Caco-2 (cell line): ENCODE results near the gene IQUB. TPM values are rescaled to one million over a fixed set of nuclear protein-coding genes. Genes with fewer than 3 reads are reported as not detected.

ENCODE experiments used
- BruUV-seq: library from RNA; stranded (reverse); fragments of 400-500 nt; replicated peaks from 2 replicates; lab custom pipeline; 2021; lab: Mats Ljungman, UMichigan
- CTCF ChIA-PET: fragments of 300-600 bp; sonication (Branson Sonifier 250); formaldehyde crosslinking; loops from one replicate; lab custom pipeline; 2022; ENCODE audit warnings: antibody characterized with exemption; lab: Charles Lee
- POLR2A ChIA-PET: fragments of 300-600 bp; sonication (Branson Sonifier 250); formaldehyde crosslinking; loops from one replicate; lab custom pipeline; 2022; ENCODE audit warnings: antibody characterized with exemption; lab: Charles Lee
- DNase-seq, 2 experiments: peaks; one replicate each; pipeline versions ENCODE4 v3.0.0 to v3.0.0-alpha.2; 2020 to 2022
- H3K27me3 ChIP-seq: replicated peaks from 2 replicates; pipeline ENCODE4 v1.6.0; 2011; ENCODE audit warnings: low read length; ENCODE audit not compliant: control insufficient read depth, insufficient read depth
- H3K36me3 ChIP-seq: 2 replicates; pipeline ENCODE4 v1.5.1; 2011; ENCODE audit warnings: low read length; ENCODE audit not compliant: control insufficient read depth, insufficient read depth
- H3K4me1 ChIP-seq: fragments of 250-450 bp; sonication (Bioruptor Pico); 2 replicates; pipeline ENCODE4 v1.5.1; 2020; ENCODE audit warnings: mild to moderate bottlenecking
- H3K4me3 ChIP-seq: 2 replicates; pipeline ENCODE4 v1.5.1; 2011; ENCODE audit warnings: low read depth, mild to moderate bottlenecking, control low read depth, low read length
- H3K9me3 ChIP-seq: fragments of 250-450 bp; sonication (Bioruptor Pico); 2 replicates; pipeline ENCODE4 v1.5.1; 2020; ENCODE audit warnings: mild to moderate bottlenecking, moderate library complexity
- H3K27ac Mint-ChIP-seq: one replicate; pipeline ENCODE4 v1.8.0; 2022; ENCODE audit warnings: mixed read lengths; ENCODE audit not compliant: unreplicated experiment
- H3K27me3 Mint-ChIP-seq: one replicate; pipeline ENCODE4 v1.8.0; 2022; ENCODE audit warnings: mixed read lengths; ENCODE audit not compliant: insufficient read depth, unreplicated experiment
- H3K36me3 Mint-ChIP-seq: one replicate; pipeline ENCODE4 v1.8.0; 2022; ENCODE audit warnings: mild to moderate bottlenecking, mixed read lengths; ENCODE audit not compliant: insufficient read depth, unreplicated experiment
- H3K4me1 Mint-ChIP-seq: one replicate; pipeline ENCODE4 v1.8.0; 2022; ENCODE audit warnings: low read depth, mixed read lengths; ENCODE audit not compliant: unreplicated experiment
- H3K4me3 Mint-ChIP-seq: one replicate; pipeline ENCODE4 v1.8.0; 2022; ENCODE audit warnings: mild to moderate bottlenecking, moderate library complexity, mixed read lengths; ENCODE audit not compliant: unreplicated experiment
- H3K9me3 Mint-ChIP-seq: one replicate; pipeline ENCODE4 v1.8.0; 2022; ENCODE audit warnings: mixed read lengths; ENCODE audit not compliant: unreplicated experiment
- CTCF ChIP-seq, 2 experiments: fragments of 200-600 bp in 1 of 2; IDR thresholded peaks; 1 replicate in 1 of 2; 2 replicates in 1 of 2; pipeline versions ENCODE4 v1.5.1 to v1.8.0; 2011 to 2022; ENCODE audit warnings: antibody characterized with exemption in 1 of 2, control low read depth in 1 of 2, inconsistent platforms in 1 of 2, low read depth in 1 of 2, low read length in 1 of 2, mild to moderate bottlenecking in 1 of 2, moderate library complexity in 1 of 2; ENCODE audit not compliant: insufficient read depth in 1 of 2, severe bottlenecking in 1 of 2, unreplicated experiment in 1 of 2
- intact Hi-C: fragments of 100-400 bp; cut with micrococcal nuclease; formaldehyde crosslinking; loops from one replicate; pipeline ENCODE4 v1.10.0; 2022; ENCODE audit not compliant: unreplicated experiment
- total RNA-seq: library from RNA; stranded (reverse); gene quantifications from 2 replicates; pipeline ENCODE4 v1.2.3, GENCODE V29; 2022

The IQUB gene
- total RNA-seq, 1 experiment from 2014 or later: 0.39 TPM

DNA sequence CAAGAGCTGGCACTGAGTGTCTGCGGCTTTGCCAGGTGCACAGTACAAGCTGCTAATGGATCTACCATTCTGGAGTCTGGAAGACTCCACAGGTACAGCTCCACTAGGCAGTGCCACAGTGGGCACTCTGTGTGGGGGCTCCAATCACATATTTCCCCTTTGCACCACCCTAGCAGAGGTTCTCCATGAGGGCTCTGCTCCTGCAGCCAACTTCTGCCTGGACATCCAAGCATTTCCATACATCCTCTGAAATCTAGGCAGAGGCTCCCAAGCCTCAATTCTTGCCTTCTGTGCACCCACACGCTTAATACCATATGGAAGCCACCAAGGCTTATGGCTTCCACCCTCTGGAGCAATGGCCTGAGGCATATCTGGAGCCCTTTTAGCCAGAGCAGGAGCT is 29.2 kb downstream of the IQUB start:
- H3K27ac Mint-ChIP-seq: no peak overlapping the region
- H3K36me3 ChIP-seq: no peaks in the 10 kb centered on the region
- peaks cover 6% of the 10 kb centered on the region for H3K9me3 ChIP-seq
- H3K36me3 Mint-ChIP-seq: no peaks in the 10 kb centered on the region
- no peaks in the 10 kb centered on the region for H3K4me1 ChIP-seq
- no TSS peak for BruUV-seq
- H3K9me3 Mint-ChIP-seq: peaks cover 17% of the 10 kb centered on the region
- no peak overlapping the region for H3K4me3 Mint-ChIP-seq
- ChIA-PET POLR2A (no interaction called here), CTCF (no interaction called here)
- H3K27me3 Mint-ChIP-seq: no peaks in the 10 kb centered on the region
- intact Hi-C loops: no loop called here
- DNase-seq: no peak
- TF ChIP-seq CTCF (IDR thresholded peaks at IDR 0.05; ENCODE audit: insufficient read depth in 1 of 2, low read depth in 1 of 2, low read length in 1 of 2, severe bottlenecking in 1 of 2, unreplicated experiment in 1 of 2): no peak
- H3K4me3 ChIP-seq: no peak overlapping the region
- no peaks in the 10 kb centered on the region for H3K27me3 ChIP-seq
- no peaks in the 10 kb centered on the region for H3K4me1 Mint-ChIP-seq

DNA sequence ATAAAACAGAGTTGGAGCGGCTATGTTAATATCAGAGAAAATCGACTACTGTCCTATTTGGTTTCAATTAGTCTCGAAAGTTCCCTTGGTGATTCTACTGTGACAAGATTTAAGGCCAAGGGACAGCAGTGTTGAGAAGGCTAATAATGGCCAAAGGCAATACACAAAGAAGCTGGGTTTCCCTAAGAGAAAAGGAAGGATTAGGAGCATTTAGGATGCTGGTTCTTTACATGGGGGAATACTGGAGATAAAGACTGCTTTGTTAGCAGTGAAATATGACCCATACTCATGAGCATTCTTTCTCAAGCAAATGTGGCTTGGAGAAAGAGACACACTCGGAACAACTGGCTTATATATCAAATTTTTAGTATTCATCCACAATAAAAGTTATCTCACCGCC is 32.2 kb downstream of the IQUB start:
- Mint-ChIP-seq H3K4me3 (no peak overlapping the region), H3K27ac (no peak overlapping the region), H3K9me3 (peaks cover 17% of the 10 kb centered on the region), H3K27me3 (no peaks in the 10 kb centered on the region), H3K4me1 (peaks cover 7% of the 10 kb centered on the region), H3K36me3 (no peaks in the 10 kb centered on the region)
- Histone ChIP-seq H3K9me3 (peaks cover 6% of the 10 kb centered on the region), H3K36me3 (no peaks in the 10 kb centered on the region), H3K4me1 (no peaks in the 10 kb centered on the region), H3K27me3 (no peaks in the 10 kb centered on the region), H3K4me3 (no peak overlapping the region)
- intact Hi-C loops: no loop called here
- DNase-seq: no peak
- CTCF ChIA-PET: no interaction called here
- BruUV-seq: no TSS peak
- POLR2A ChIA-PET: no interaction called here
- no peak for TF ChIP-seq CTCF (IDR thresholded peaks at IDR 0.05; ENCODE audit: insufficient read depth in 1 of 2, low read depth in 1 of 2, low read length in 1 of 2, severe bottlenecking in 1 of 2, unreplicated experiment in 1 of 2)

DNA sequence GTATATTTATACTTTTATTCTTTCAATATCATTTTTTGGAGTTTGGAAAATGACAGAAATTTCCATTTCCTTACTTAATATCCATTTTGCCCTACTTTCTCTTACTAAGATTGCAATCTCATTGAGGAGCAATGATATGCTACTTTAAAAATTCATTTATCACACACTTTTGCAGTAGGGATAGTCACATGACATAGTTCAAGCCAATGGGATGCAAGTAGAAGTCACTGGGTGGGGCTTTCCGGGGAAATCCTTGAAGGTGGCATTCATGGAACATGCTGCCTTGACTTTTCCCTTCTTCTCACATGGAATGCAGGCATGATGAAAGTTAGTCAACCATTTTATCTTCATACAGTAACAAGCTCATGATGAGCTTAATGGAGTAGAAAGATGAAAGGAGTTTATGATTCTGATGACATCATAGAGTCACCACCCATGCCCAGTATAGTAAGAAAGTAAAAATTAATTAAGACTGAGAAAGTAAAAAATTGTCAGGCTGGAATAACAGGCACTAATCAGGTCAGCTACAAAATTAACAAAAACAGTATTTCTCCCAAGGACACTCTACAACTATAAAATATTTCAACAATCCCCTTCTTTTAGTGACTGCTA is 33.4 kb downstream of the IQUB start:
- Mint-ChIP-seq H3K9me3 (peaks cover 8% of the 10 kb centered on the region), H3K36me3 (no peaks in the 10 kb centered on the region)
- BruUV-seq: no TSS peak

More for the DNA sequence above, 33.4 kb downstream of the IQUB start:
- no peak overlapping the region for H3K27ac Mint-ChIP-seq
- TF ChIP-seq CTCF (IDR thresholded peaks at IDR 0.05; ENCODE audit: insufficient read depth in 1 of 2, low read depth in 1 of 2, low read length in 1 of 2, severe bottlenecking in 1 of 2, unreplicated experiment in 1 of 2): no peak
- peaks cover 3% of the 10 kb centered on the region for H3K27me3 Mint-ChIP-seq
- Histone ChIP-seq H3K36me3 (no peaks in the 10 kb centered on the region), H3K27me3 (no peaks in the 10 kb centered on the region), H3K4me1 (no peaks in the 10 kb centered on the region), H3K4me3 (no peak overlapping the region), H3K9me3 (peaks cover 4% of the 10 kb centered on the region)
- POLR2A ChIA-PET: no interaction called here
- CTCF ChIA-PET: interaction anchor here (1.1 kb wide), 1 partner anchor 8 kb away, joined by 4 read pairs; no protein-coding TSS in a partner anchor
- DNase-seq: no peak
- intact Hi-C loops: no loop called here
- H3K4me1 Mint-ChIP-seq: peaks cover 7% of the 10 kb centered on the region
- no peak overlapping the region for H3K4me3 Mint-ChIP-seq
